Measurements from ENCODE around the gene TPM4.

DNA sequence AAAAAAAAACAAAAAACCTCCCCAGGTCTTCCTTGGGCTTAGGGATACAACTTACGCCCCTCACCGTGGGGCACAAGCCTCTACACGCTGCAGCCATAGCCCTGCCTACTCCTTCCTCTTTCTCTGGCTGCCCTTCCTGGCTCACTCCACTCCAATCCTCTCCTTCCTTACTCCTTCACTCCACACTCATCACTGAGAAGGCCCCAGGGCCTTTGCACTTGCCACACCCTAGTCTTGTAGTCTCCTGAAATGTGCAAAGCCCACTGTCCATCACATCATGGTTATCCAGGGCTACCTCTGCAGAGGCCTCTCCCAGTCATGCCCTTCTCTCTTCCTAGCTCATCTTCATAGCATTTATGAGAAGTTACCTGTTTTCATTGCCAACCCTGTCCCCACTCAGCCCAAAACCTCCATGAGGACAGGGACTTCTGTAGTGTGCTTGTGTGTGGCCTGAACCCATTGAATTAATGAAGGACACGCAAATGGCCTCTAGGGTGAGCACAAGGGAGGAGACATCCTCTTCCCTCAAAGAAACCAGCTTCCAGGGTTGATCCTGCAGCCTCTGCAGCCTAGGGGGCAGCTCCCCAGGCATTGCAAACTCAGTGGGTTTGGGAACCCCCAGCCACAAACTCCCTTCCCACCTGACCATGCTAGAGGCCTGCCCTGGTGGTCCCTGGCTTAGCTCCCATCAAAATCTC, 59.3 kb downstream of the TPM4 start:
- TF ChIP-seq EZH2 (IDR thresholded peaks at IDR 0.05; ENCODE audit: low read depth): no peak
- TF ChIP-seq, protein P1, sequence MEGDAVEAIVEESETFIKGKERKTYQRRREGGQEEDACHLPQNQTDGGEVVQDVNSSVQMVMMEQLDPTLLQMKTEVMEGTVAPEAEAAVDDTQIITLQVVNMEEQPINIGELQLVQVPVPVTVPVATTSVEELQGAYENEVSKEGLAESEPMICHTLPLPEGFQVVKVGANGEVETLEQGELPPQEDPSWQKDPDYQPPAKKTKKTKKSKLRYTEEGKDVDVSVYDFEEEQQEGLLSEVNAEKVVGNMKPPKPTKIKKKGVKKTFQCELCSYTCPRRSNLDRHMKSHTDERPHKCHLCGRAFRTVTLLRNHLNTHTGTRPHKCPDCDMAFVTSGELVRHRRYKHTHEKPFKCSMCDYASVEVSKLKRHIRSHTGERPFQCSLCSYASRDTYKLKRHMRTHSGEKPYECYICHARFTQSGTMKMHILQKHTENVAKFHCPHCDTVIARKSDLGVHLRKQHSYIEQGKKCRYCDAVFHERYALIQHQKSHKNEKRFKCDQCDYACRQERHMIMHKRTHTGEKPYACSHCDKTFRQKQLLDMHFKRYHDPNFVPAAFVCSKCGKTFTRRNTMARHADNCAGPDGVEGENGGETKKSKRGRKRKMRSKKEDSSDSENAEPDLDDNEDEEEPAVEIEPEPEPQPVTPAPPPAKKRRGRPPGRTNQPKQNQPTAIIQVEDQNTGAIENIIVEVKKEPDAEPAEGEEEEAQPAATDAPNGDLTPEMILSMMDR (conservative IDR thresholded peaks at IDR 0.05): no peak

All from PC-9 (cell line).